ENCODE measurements around the gene ANTXR1. TPM values are rescaled to one million over a fixed set of nuclear protein-coding genes. Genes with fewer than 3 reads are reported as not detected.

ANTXR1 gene
- total RNA-seq, 1 donor from 2014 or later = 73.4 TPM

GRCh38 chr2:69285379-69285894 is 272.5 kb downstream of the ANTXR1 start:
- H3K4me3 Mint-ChIP-seq (ENCODE audit: low read depth) = no peak overlapping the region
- H3K4me1 Mint-ChIP-seq (ENCODE audit: low read depth) = no peaks in the 10 kb centered on the region
- no peak for TF ChIP-seq CTCF (IDR thresholded peaks at IDR 0.05; ENCODE audit: unreplicated experiment)
- H3K27ac Mint-ChIP-seq = no peak overlapping the region
- H3K36me3 Mint-ChIP-seq (ENCODE audit: insufficient read depth) = no peaks in the 10 kb centered on the region
- DNase-seq (ENCODE audit: low spot score, unreplicated experiment) = no peak
- no peaks in the 10 kb centered on the region for H3K27me3 Mint-ChIP-seq
- no peaks in the 10 kb centered on the region for H3K9me3 Mint-ChIP-seq (ENCODE audit: low read depth)

DNA sequence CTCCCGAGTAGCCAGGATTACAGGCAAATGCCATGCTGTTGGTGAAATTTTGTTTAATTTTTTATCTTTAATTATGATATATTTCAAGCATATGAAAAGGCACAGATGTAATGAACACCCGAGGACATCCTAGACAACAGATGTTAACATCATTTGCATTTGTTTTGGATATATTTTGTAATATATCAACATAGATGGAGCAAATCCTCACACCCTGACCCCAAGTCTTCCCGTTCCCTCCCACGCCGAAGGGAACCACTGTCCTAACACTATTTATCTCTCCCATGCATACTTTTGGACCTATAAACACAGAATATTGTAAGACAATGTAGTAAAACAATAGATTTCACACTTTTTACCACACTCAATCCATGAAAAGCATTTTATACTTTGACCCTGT is 274.6 kb downstream of the ANTXR1 start:
- H3K9me3 Mint-ChIP-seq (ENCODE audit: low read depth) = no peaks in the 10 kb centered on the region
- H3K27me3 Mint-ChIP-seq = no peaks in the 10 kb centered on the region
- H3K27ac Mint-ChIP-seq = no peak overlapping the region

GRCh38 chr2:69288429-69288828 is 275.4 kb downstream of the ANTXR1 start:
- Mint-ChIP-seq H3K9me3 (ENCODE audit: low read depth) (no peaks in the 10 kb centered on the region), H3K36me3 (ENCODE audit: insufficient read depth) (no peaks in the 10 kb centered on the region), H3K4me1 (ENCODE audit: low read depth) (no peaks in the 10 kb centered on the region), H3K27ac (no peak overlapping the region), H3K27me3 (no peaks in the 10 kb centered on the region), H3K4me3 (ENCODE audit: low read depth) (no peak overlapping the region)
- TF ChIP-seq CTCF (IDR thresholded peaks at IDR 0.05; ENCODE audit: unreplicated experiment) = no peak
- DNase-seq (ENCODE audit: low spot score, unreplicated experiment) = no peak

More for the DNA sequence above, 274.6 kb downstream of the ANTXR1 start:
- Mint-ChIP-seq H3K4me3 (ENCODE audit: low read depth) (no peak overlapping the region), H3K36me3 (ENCODE audit: insufficient read depth) (no peaks in the 10 kb centered on the region), H3K4me1 (ENCODE audit: low read depth) (no peaks in the 10 kb centered on the region)
- DNase-seq (ENCODE audit: low spot score, unreplicated experiment) = no peak
- TF ChIP-seq CTCF (IDR thresholded peaks at IDR 0.05; ENCODE audit: unreplicated experiment) = no peak

- Mint-ChIP-seq H3K27ac (no peak overlapping the region), H3K36me3 (ENCODE audit: insufficient read depth) (no peaks in the 10 kb centered on the region), H3K4me1 (ENCODE audit: low read depth) (no peaks in the 10 kb centered on the region), H3K4me3 (ENCODE audit: low read depth) (no peak overlapping the region), H3K27me3 (peaks cover 10% of the 10 kb centered on the region), H3K9me3 (ENCODE audit: low read depth) (no peaks in the 10 kb centered on the region)
- DNase-seq (ENCODE audit: low spot score, unreplicated experiment) = no peak
- TF ChIP-seq CTCF (IDR thresholded peaks at IDR 0.05; ENCODE audit: unreplicated experiment) = no peak
These were observed 278.1 kb downstream of the ANTXR1 start for GRCh38 chr2:69291004-69291650.

DNA sequence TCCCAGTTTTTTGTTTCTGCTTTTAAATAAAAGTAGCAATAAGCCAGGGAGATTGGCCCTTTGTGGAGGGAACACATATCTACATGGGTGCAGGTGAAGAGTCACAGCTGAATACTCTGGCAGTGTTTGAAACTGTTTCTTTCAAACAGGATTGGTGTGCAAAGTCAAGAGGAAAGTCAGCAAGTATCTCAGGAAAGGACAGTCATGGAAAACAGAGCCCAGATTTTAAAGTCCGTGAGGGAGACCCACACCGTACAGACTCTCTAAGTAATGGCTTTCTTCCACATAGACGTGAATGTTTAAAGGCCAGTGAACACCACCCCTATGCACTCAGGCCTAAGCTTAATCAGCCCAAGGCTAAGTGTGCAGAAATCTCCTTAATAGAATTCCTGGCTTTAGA is 278.7 kb downstream of the ANTXR1 start:
- Mint-ChIP-seq H3K27me3 (peaks cover 10% of the 10 kb centered on the region), H3K27ac (no peak overlapping the region), H3K4me3 (ENCODE audit: low read depth) (no peak overlapping the region), H3K9me3 (ENCODE audit: low read depth) (no peaks in the 10 kb centered on the region), H3K36me3 (ENCODE audit: insufficient read depth) (no peaks in the 10 kb centered on the region), H3K4me1 (ENCODE audit: low read depth) (no peaks in the 10 kb centered on the region)
- TF ChIP-seq CTCF (IDR thresholded peaks at IDR 0.05; ENCODE audit: unreplicated experiment) = no peak
- DNase-seq (ENCODE audit: low spot score, unreplicated experiment) = no peak

Data from progenitor cell of endocrine pancreas (in vitro differentiated cells).